ENCODE results near the gene NIPSNAP3A. TPM values are rescaled to one million over a fixed set of nuclear protein-coding genes. Genes with fewer than 3 reads are reported as not detected.

The NIPSNAP3A gene
- polyA plus RNA-seq, 1 donor (not counting 4 experiments of a cell fraction or from before 2014, with no cell fraction given) = 48.0 TPM

- no peak for FAIRE-seq
Measured at GRCh38 chr9:104743376-104743985, 4.0 kb upstream of the NIPSNAP3A start.

GRCh38 chr9:104745852-104746251, 1.6 kb upstream of the NIPSNAP3A start:
- TF ChIP-seq EZH2 (IDR thresholded peaks at IDR 0.05; ENCODE audit: low read length) = no peak
- TF ChIP-seq CTCF (optimal IDR thresholded peaks at IDR 0.05 in 1 of 3, IDR thresholded peaks at IDR 0.05 in 1 of 3, conservative IDR thresholded peaks at IDR 0.05 in 1 of 3; ENCODE audit: extremely low read depth in 1 of 3, insufficient read depth in 2 of 3, low read length in 3 of 3) = no peak
- no peaks in the 10 kb centered on the region for H3K9me3 ChIP-seq (ENCODE audit: control insufficient read depth, low read depth, low read length)
- no peak overlapping the region for H2AFZ ChIP-seq (ENCODE audit: control insufficient read depth, low read length)
- H3K4me3 ChIP-seq (ENCODE audit: control insufficient read depth in 2 of 3, extremely low read depth in 1 of 3, insufficient read depth in 2 of 3, low read depth in 1 of 3, low read length in 3 of 3) = no peak overlapping the region
- dilution Hi-C loops (cut with MboI; ENCODE audit: extremely low pct_ligation_motif_present, low sequenced_read_pairs) = no loop called here
- no peak for DNase-seq (ENCODE audit: low read depth, low spot score)
- H3K4me1 ChIP-seq (ENCODE audit: control insufficient read depth, extremely low read depth, insufficient read depth, low read length) = peaks cover 9% of the 10 kb centered on the region
- H3K79me2 ChIP-seq (ENCODE audit: control insufficient read depth, insufficient read depth, low read length) = peaks cover 9% of the 10 kb centered on the region
- no peak overlapping the region for H3K4me2 ChIP-seq (ENCODE audit: control insufficient read depth, extremely low read depth, insufficient read depth, low read depth, low read length)
- no peak for FAIRE-seq
- H3K36me3 ChIP-seq (ENCODE audit: control insufficient read depth in 2 of 2, extremely low read depth in 1 of 2, insufficient read depth in 2 of 2, low read length in 2 of 2) = no peaks in the 10 kb centered on the region
- H3K9ac ChIP-seq (ENCODE audit: control insufficient read depth, extremely low read depth, insufficient read depth, low read length) = no peak overlapping the region
- no peaks in the 10 kb centered on the region for H3K27me3 ChIP-seq (ENCODE audit: control insufficient read depth, extremely low read depth, insufficient read depth, low read length)
- no peak overlapping the region for H3K27ac ChIP-seq (ENCODE audit: control insufficient read depth, insufficient read depth, low read length)
- H3K9me1 ChIP-seq (ENCODE audit: control insufficient read depth, extremely low read depth, insufficient read depth, low read length) = no peaks in the 10 kb centered on the region
- no peaks in the 10 kb centered on the region for H4K20me1 ChIP-seq (ENCODE audit: control insufficient read depth, extremely low read depth, insufficient read depth, low read length)

More at GRCh38 chr9:104743376-104743985, 4.0 kb upstream of the NIPSNAP3A start:
- H3K4me2 ChIP-seq (ENCODE audit: control insufficient read depth, extremely low read depth, insufficient read depth, low read depth, low read length) = no peak overlapping the region
- dilution Hi-C loops (cut with MboI; ENCODE audit: extremely low pct_ligation_motif_present, low sequenced_read_pairs) = no loop called here
- H3K36me3 ChIP-seq (ENCODE audit: control insufficient read depth in 2 of 2, extremely low read depth in 1 of 2, insufficient read depth in 2 of 2, low read length in 2 of 2) = no peaks in the 10 kb centered on the region
- peaks cover 4% of the 10 kb centered on the region for H3K79me2 ChIP-seq (ENCODE audit: control insufficient read depth, insufficient read depth, low read length)
- no peaks in the 10 kb centered on the region for H3K27me3 ChIP-seq (ENCODE audit: control insufficient read depth, extremely low read depth, insufficient read depth, low read length)
- H3K9me3 ChIP-seq (ENCODE audit: control insufficient read depth, low read depth, low read length) = no peaks in the 10 kb centered on the region
- H3K4me1 ChIP-seq (ENCODE audit: control insufficient read depth, extremely low read depth, insufficient read depth, low read length) = peaks cover 12% of the 10 kb centered on the region
- no peak overlapping the region for H2AFZ ChIP-seq (ENCODE audit: control insufficient read depth, low read length)
- TF ChIP-seq EZH2 (IDR thresholded peaks at IDR 0.05; ENCODE audit: low read length) = no peak
- TF ChIP-seq CTCF (optimal IDR thresholded peaks at IDR 0.05 in 1 of 3, IDR thresholded peaks at IDR 0.05 in 1 of 3, conservative IDR thresholded peaks at IDR 0.05 in 1 of 3; ENCODE audit: extremely low read depth in 1 of 3, insufficient read depth in 2 of 3, low read length in 3 of 3) = peak in 2 of 3 experiments; percentile 52 to 56
- no peak overlapping the region for H3K4me3 ChIP-seq (ENCODE audit: control insufficient read depth in 2 of 3, extremely low read depth in 1 of 3, insufficient read depth in 2 of 3, low read depth in 1 of 3, low read length in 3 of 3)
- no peak overlapping the region for H3K27ac ChIP-seq (ENCODE audit: control insufficient read depth, insufficient read depth, low read length)
- H3K9me1 ChIP-seq (ENCODE audit: control insufficient read depth, extremely low read depth, insufficient read depth, low read length) = no peaks in the 10 kb centered on the region
- no peaks in the 10 kb centered on the region for H4K20me1 ChIP-seq (ENCODE audit: control insufficient read depth, extremely low read depth, insufficient read depth, low read length)
- DNase-seq (ENCODE audit: low read depth, low spot score) = peak; percentile 13
- H3K9ac ChIP-seq (ENCODE audit: control insufficient read depth, extremely low read depth, insufficient read depth, low read length) = no peak overlapping the region
